GM19035 (cell line): Measurements from ENCODE around the gene C10orf95.
"Not testable (repeated sequence)": the region's sequence is repeated elsewhere in the genome, so short reads cannot be mapped to it uniquely, and the experiment has no call there.

Experiments
- ATAC-seq: cut with Tn5 transposase; IDR thresholded peaks from one replicate; pipeline ENCODE4 v1.9.1; 2021; ENCODE audit not compliant: unreplicated experiment

The C10orf95 gene

GRCh38 chr10:102465466-102465865, 14.1 kb upstream of the C10orf95 start:
- ATAC-seq, result no peak

DNA sequence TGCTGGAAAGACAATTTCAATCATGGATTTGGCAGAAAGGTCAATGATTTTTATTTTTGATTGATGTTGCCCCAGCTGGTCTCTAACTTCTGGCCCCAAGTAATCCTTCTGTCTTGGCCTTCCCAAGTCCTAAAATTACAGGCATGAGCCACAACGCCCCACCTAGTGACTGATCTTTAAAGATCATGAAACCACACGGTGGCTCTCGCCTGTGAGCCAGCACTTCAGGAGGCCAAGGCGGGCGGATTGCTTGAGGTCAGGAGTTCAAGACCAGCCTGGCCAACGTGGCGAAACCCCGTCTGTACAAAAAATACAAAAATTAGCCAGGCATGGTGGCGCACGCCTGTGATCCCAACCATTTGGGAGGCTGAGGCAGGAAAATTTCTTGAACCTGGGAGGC, 12.6 kb upstream of the C10orf95 start:
- ATAC-seq, result no peak

DNA sequence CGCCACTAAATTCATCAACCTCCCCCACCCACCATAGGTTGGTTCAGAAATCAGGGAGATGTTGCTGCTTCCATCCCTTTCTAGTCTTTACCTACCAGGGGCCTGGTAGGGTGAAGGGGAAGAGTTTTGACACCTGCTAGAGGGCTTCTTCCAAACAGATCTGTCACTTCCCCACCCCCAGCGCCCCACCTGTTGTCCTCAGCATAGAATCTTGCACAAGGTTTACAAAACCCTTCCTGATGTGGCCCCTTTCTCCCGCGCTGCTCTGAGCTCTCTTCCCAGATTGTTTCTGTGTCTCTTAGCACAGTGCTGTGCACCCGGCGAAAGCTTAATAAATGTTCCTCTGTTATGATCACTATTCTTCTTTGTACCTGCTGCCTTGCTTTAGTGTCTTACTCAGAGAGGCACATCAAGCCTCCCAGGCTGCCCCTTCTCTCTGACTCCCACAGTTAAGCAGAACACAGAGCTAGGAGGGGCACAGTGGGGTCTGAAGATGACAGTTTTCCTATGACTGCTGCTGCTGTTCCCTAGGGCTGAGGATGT, 11.2 kb upstream of the C10orf95 start:
- no peak for ATAC-seq

DNA sequence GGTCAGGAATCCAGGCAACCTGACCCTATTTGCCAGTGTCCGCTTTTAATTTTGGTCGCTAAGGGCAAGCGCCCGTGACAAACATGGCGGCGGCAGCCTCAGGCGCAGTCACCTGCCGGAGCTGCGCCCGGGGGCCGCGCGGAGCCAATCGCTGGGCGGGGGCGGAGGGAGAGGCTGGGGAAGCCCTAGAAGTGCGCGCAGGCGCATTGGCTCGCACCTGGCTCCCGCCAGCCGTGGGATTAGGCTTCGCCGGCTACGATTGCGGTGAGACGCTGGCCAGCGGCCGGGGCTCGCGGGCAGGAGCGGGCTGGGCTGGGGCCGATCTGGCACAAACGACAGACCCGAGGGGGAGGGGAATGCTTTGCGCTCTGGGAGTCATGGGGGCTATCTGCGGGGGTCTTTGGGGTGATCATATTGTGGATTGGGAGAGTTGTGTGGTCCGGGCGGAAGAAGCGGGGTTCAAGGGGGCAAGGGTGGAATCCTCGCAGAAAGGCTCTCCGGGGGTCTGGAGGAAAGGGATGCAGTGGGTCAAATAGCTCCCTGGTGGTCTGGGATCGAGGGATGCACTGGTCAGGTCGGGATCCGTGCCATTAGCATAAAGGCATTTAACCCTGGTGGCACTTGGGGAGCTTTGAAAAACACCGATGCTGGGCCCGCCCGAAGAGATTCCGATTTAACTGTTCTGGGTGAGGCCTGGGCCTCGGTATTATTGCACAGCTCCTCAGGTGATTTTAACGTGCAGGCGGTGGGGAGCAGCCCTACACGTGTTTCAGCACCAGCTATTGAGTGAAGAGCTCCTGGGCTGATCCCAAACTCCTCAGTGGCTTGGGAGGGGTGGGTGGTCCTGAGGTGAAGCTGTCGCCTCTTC, 10.1 kb upstream of the C10orf95 start:
- peak; percentile 88 for ATAC-seq

- ATAC-seq, result peak; percentile 26
These were observed 9.5 kb upstream of the C10orf95 start for GRCh38 chr10:102460836-102461186.

DNA sequence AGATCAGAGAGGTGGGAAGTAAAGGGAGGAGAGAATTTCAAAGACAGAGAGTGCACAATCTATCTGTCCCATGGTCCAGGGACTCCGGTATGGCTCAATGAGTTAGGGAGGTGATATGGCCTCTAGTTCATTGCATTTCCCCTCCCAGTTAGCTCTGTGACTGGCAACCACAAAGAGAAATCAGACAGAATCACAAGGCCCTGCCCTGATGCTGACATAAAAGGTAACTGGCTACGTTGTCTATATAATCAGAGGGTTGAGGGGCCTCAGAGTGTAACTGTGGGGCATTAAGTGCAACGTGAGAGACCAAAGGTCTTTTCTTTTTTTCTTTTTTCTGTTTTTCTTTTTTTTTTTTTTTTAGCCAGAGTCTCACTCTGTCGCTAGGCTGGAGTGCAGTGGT, 7.3 kb upstream of the C10orf95 start:
- ATAC-seq, result no peak

- no peak for ATAC-seq
These were observed 6.3 kb upstream of the C10orf95 start for GRCh38 chr10:102457591-102458150.

GRCh38 chr10:102455893-102456471, 4.6 kb upstream of the C10orf95 start:
- no peak for ATAC-seq

- ATAC-seq, result not testable (repeated sequence)
These were observed 3.5 kb upstream of the C10orf95 start for GRCh38 chr10:102454662-102455487.

GRCh38 chr10:102453502-102453901, 2.2 kb upstream of the C10orf95 start:
- ATAC-seq, result no peak

DNA sequence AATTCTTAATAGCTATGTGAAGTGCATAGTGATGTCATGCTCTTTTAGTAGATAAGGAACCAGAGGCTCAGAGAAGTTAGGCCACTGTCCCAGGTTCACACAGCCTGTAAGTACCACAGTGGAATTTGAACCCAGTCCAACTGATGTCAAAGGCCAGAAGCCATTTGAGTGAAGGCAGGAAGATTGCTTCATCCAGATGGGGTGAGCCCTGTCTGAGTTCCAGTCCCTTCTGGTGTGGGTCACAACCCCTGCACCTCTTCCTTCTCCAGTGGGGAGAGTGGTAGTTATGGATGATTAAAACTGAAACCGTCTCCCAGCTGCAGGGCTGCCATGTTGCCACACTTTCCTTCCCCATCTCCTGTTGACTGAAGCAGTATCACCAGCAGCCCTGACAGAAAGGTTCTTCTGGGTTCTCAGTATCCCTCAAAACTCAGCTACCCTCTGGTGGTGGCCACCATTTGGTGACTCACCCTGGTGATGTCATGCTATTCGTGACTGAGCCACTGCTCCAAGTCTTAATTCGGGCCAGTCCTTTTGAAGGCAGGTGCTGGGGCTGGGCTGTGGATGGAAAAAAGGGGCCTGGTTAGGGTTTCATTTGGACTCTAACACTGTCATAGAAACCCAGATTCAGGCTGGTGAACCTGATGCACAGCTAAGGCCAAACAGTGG, 1.5 kb upstream of the C10orf95 start:
- no peak for ATAC-seq

- ATAC-seq, result peak; percentile 70
These were observed 804 bp downstream of the C10orf95 start for GRCh38 chr10:102450374-102451104.

- peak; percentile 8 for ATAC-seq
These were observed 1.3 kb downstream of the C10orf95 start for GRCh38 chr10:102450124-102450373.

GRCh38 chr10:102449321-102450123, 1.8 kb downstream of the C10orf95 start:
- ATAC-seq, result peak; percentile 42

- no peak for ATAC-seq
These were observed 6.5 kb downstream of the C10orf95 start for GRCh38 chr10:102444851-102445250.

- ATAC-seq, result no peak
These were observed 13.0 kb downstream of the C10orf95 start for GRCh38 chr10:102438374-102438773.

GRCh38 chr10:102437515-102437914, 13.8 kb downstream of the C10orf95 start:
- ATAC-seq, result no peak

- no peak for ATAC-seq
These were observed 15.0 kb downstream of the C10orf95 start for GRCh38 chr10:102436312-102436711.

DNA sequence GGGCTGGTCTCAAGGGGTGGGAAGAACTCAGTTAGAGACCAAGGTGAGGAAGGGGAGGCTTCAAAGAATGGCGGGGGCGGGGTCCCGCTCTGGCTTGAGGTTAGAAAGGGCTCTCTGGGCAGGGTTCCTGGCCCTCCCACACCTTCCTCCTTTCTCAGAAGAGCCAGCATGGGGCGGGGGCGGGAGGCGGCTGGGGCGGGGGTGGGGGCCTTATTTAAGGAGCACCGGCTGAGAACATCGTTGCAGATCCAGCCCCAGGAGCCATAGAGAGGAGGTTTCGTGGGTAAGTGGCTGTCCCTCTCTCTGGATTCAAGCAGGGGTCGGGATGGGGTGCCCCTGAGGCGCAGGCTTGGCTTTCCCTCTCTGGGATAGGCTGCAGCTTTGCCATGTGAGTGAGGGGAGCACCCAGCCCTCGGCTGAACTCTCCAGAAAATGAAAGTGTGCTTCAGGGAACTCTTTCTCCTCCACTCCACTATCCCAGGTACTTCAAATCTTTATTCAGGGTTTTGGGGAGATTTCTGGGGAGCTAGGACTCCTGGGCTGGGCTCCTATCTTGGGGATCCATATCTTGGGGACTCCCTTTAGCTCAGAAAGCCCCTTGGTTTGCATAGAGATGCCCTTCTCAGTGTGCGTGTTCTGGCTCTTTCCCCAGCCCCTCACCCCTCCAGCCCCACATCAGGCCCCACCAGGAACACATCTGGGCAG, 15.7 kb downstream of the C10orf95 start:
- ATAC-seq, result no peak
